Fibroblast of mammary gland (primary cell): ENCODE results near the gene IFNG.

Experiments
- DNase-seq: peaks from one replicate; pipeline ENCODE4 v3.0.0-alpha.2; 2010; ENCODE audit warnings: low read depth
- H3K4me3 ChIP-seq: 2 replicates; pipeline ENCODE4 v1.5.1; 2011; ENCODE audit warnings: low read depth, mild to moderate bottlenecking, low read length, moderate library complexity; ENCODE audit not compliant: control insufficient read depth
- CTCF ChIP-seq: conservative IDR thresholded peaks from 2 replicates; pipeline ENCODE4 v1.5.1; 2011; ENCODE audit warnings: low read depth, low read length, inconsistent platforms; ENCODE audit not compliant: control insufficient read depth, insufficient read depth

Gene IFNG

GRCh38 chr12:68109444-68110217, 49.9 kb downstream of the IFNG start:
- DNase-seq: no peak
- TF ChIP-seq CTCF: no peak
- H3K4me3 ChIP-seq: no peak overlapping the region

- no peak for TF ChIP-seq CTCF
Observed at GRCh38 chr12:68109001-68109400, 50.5 kb downstream of the IFNG start.

GRCh38 chr12:68106660-68107059, 52.9 kb downstream of the IFNG start:
- no peak overlapping the region for H3K4me3 ChIP-seq
- no peak for DNase-seq
- TF ChIP-seq CTCF: no peak

More at GRCh38 chr12:68109001-68109400, 50.5 kb downstream of the IFNG start:
- no peak overlapping the region for H3K4me3 ChIP-seq
- DNase-seq: no peak

- no peak for TF ChIP-seq CTCF
- no peak overlapping the region for H3K4me3 ChIP-seq
- peak; percentile 15 for DNase-seq
Observed at GRCh38 chr12:68106160-68106559, 53.4 kb downstream of the IFNG start.
